Measurements from ENCODE around the gene PRDX2.

DNA sequence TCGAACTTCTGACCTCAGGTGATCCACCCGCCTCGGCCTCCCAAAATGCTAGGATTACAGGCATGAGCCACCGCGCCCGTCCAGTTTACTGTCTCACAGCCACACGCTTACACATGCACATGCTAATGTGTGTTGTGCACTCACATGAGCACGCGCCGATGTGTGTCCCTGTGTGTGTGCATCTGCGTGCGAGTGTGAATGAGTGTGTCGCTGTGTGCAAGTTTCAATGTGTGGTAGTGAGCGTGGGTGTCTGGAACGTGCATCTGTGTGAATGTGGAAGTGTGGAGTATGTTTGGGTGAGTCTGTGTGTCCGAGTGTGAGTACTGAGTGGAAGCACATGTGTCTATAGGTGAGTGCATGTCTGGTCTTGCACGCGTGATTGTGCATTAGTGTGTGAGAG, 40.9 kb upstream of the PRDX2 start:
- no peak for TF ChIP-seq POLR2A (IDR thresholded peaks at IDR 0.05)
- TF ChIP-seq, protein P1, sequence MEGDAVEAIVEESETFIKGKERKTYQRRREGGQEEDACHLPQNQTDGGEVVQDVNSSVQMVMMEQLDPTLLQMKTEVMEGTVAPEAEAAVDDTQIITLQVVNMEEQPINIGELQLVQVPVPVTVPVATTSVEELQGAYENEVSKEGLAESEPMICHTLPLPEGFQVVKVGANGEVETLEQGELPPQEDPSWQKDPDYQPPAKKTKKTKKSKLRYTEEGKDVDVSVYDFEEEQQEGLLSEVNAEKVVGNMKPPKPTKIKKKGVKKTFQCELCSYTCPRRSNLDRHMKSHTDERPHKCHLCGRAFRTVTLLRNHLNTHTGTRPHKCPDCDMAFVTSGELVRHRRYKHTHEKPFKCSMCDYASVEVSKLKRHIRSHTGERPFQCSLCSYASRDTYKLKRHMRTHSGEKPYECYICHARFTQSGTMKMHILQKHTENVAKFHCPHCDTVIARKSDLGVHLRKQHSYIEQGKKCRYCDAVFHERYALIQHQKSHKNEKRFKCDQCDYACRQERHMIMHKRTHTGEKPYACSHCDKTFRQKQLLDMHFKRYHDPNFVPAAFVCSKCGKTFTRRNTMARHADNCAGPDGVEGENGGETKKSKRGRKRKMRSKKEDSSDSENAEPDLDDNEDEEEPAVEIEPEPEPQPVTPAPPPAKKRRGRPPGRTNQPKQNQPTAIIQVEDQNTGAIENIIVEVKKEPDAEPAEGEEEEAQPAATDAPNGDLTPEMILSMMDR (IDR thresholded peaks at IDR 0.05): no peak

Measured in thyroid gland (tissue), 4 donors.